Measurements from ENCODE around the gene SERF1A. TPM values are rescaled to one million over a fixed set of nuclear protein-coding genes. Genes with fewer than 3 reads are reported as not detected.

SERF1A gene
- total RNA-seq, 1 donor from 2014 or later: 16.7 TPM

Other genes starting within 250 kb of the SERF1A start
- gene SMN1, start 24.4 kb downstream of the SERF1A start, total RNA-seq: 28.9 and 29.4 TPM in 2 replicates
- gene NAIP, start 124.7 kb downstream of the SERF1A start, total RNA-seq: 10.9 and 11.3 TPM in 2 replicates
- gene GTF2H2, start 167.0 kb downstream of the SERF1A start, total RNA-seq: 24.5 and 29.6 TPM in 2 replicates

All from osteocyte (in vitro differentiated cells).